WERI-Rb-1 (cell line): Measurements from ENCODE around the gene PGLYRP2.

Experiments
- DNase-seq: peaks from one replicate; pipeline ENCODE4 v3.0.0-alpha.2; 2020
- H3K27ac ChIP-seq: fragments of 250-450 bp; sonication (Bioruptor Pico); 2 replicates; pipeline ENCODE4 v1.5.1; 2020; ENCODE audit warnings: mild to moderate bottlenecking, moderate library complexity
- H3K27me3 ChIP-seq: fragments of 250-450 bp; sonication (Bioruptor Pico); 2 replicates; pipeline ENCODE4 v1.5.1; 2021; ENCODE audit warnings: mild to moderate bottlenecking, low read depth, moderate library complexity; ENCODE audit not compliant: insufficient read depth, severe bottlenecking
- H3K36me3 ChIP-seq: fragments of 250-450 bp; sonication (Bioruptor Pico); 2 replicates; pipeline ENCODE4 v1.5.1; 2020; ENCODE audit warnings: mild to moderate bottlenecking, moderate library complexity
- H3K4me3 ChIP-seq: 2 replicates; pipeline ENCODE4 v1.5.1; 2011; ENCODE audit warnings: low read depth, mild to moderate bottlenecking, control low read depth, low read length
- H3K9me3 ChIP-seq: fragments of 250-450 bp; sonication (Bioruptor Pico); 2 replicates; pipeline ENCODE4 v1.5.1; 2021; ENCODE audit warnings: mild to moderate bottlenecking, moderate library complexity; ENCODE audit not compliant: severe bottlenecking
- TF ChIP-seq, protein P1 (sequence below): IDR thresholded peaks from 2 replicates; pipeline ENCODE4 v1.5.1; 2011; ENCODE audit warnings: low read depth, mild to moderate bottlenecking, control low read depth, inconsistent platforms, low read length

Gene PGLYRP2

GRCh38 chr19:15467734-15468214 lies 11.5 kb downstream of the PGLYRP2 start:
- H3K4me3 ChIP-seq: no peak overlapping the region
- H3K27ac ChIP-seq: no peak overlapping the region
- DNase-seq: no peak
- H3K27me3 ChIP-seq: peaks cover 82% of the 10 kb centered on the region
- H3K36me3 ChIP-seq: no peaks in the 10 kb centered on the region
- peaks cover 9% of the 10 kb centered on the region for H3K9me3 ChIP-seq
- TF ChIP-seq, protein P1, sequence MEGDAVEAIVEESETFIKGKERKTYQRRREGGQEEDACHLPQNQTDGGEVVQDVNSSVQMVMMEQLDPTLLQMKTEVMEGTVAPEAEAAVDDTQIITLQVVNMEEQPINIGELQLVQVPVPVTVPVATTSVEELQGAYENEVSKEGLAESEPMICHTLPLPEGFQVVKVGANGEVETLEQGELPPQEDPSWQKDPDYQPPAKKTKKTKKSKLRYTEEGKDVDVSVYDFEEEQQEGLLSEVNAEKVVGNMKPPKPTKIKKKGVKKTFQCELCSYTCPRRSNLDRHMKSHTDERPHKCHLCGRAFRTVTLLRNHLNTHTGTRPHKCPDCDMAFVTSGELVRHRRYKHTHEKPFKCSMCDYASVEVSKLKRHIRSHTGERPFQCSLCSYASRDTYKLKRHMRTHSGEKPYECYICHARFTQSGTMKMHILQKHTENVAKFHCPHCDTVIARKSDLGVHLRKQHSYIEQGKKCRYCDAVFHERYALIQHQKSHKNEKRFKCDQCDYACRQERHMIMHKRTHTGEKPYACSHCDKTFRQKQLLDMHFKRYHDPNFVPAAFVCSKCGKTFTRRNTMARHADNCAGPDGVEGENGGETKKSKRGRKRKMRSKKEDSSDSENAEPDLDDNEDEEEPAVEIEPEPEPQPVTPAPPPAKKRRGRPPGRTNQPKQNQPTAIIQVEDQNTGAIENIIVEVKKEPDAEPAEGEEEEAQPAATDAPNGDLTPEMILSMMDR: no peak

- Histone ChIP-seq H3K27me3 (peaks cover 77% of the 10 kb centered on the region), H3K4me3 (no peak overlapping the region), H3K27ac (no peak overlapping the region), H3K9me3 (peaks cover 3% of the 10 kb centered on the region), H3K36me3 (no peaks in the 10 kb centered on the region)
- TF ChIP-seq, protein P1: no peak
- DNase-seq: no peak
These were observed 12.2 kb downstream of the PGLYRP2 start for GRCh38 chr19:15466851-15467733.

DNA sequence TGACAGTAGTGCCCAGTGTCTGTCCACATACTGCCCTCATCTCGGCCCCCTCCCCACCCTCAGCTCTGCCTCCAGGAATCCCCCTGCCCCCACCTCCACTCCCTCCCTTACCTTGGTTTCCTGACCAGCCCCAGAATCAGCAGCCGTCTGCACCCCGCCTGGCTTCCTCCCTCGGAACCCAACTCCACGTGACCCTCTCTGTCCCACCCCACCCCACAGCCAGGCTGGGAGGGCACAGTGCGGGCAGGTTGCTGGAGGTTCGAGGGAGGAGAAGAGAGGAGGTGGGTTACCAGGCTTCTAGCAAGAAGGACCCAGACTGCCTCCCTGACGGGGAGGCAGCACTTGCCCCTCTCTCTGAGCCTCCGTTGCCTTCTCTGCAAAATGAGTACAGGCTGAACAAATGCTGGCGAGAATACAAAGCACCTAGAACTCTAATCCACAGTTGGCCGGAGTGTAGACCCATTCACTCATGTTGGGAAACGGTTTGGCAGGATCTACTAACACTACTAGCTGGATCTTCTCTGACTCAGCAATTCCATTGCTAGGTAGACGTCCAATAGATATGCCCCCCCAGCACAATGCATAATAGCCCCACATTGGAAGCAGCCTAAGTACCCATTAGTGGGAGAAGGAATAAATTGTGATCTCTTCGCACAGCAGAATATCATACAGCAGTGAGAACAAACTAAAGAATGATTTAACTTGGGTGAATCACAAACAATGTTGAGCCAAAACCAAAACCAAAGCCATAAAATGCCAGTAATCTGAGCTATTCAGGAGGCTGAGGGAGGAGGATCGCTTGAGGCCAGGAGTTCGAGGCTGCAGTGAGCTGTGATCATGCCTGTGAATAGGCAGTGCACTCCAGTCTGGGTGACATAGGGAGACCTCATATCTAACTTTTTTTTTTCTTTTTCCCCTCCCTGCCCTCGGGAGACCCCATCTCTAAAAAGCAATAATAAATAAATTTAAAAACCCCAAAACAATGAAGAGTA lies 14.6 kb downstream of the PGLYRP2 start, which contains the start of gene RASAL3:
RASAL3 (minus strand) TSS at position 151 of the 992 bp plus-strand sequence. CDS start 186 bp downstream, outside the sequence.
- H3K27ac ChIP-seq: no peak within 1 kb of the TSS

GRCh38 chr19:15463861-15464371 lies 15.4 kb downstream of the PGLYRP2 start:
- H3K36me3 ChIP-seq: no peaks in the 10 kb centered on the region
- DNase-seq: no peak
- TF ChIP-seq, protein P1: no peak
- H3K27ac ChIP-seq: no peak overlapping the region
- no peak overlapping the region for H3K4me3 ChIP-seq
- H3K9me3 ChIP-seq: no peaks in the 10 kb centered on the region
- peaks cover 68% of the 10 kb centered on the region for H3K27me3 ChIP-seq

More for the DNA sequence above, 14.6 kb downstream of the PGLYRP2 start, which contains the start of gene RASAL3:
- TF ChIP-seq, protein P1: no peak
- no peak for DNase-seq
- Histone ChIP-seq H3K4me3 (no peak within 1 kb of the TSS), H3K27me3 (peaks cover 73% of the 10 kb centered on the region), H3K9me3 (no peaks in the 10 kb centered on the region), H3K36me3 (no peaks in the 10 kb centered on the region)

GRCh38 chr19:15461694-15462093 lies 17.6 kb downstream of the PGLYRP2 start:
- H3K36me3 ChIP-seq: no peaks in the 10 kb centered on the region
- peaks cover 67% of the 10 kb centered on the region for H3K27me3 ChIP-seq
- H3K9me3 ChIP-seq: no peaks in the 10 kb centered on the region
- DNase-seq: no peak
- H3K4me3 ChIP-seq: no peak overlapping the region
- H3K27ac ChIP-seq: no peak overlapping the region
- TF ChIP-seq, protein P1: no peak
